K562 (cell line): ENCODE data around the gene CRYBG2. TPM values are rescaled to one million over a fixed set of nuclear protein-coding genes. Genes with fewer than 3 reads are reported as not detected.

Experiments
- AFF4 ChIP-seq: sonication (generic); formaldehyde crosslinking; IDR thresholded peaks from 2 replicates; pipeline ENCODE4 v1.8.0; 2023; ENCODE audit warnings: mild to moderate bottlenecking, missing genetic modification reagents
- BRCA1 ChIP-seq, 2 experiments: fragments of 450-650 bp in 1 of 2; sonication (generic) in 1 of 2; formaldehyde crosslinking in 1 of 2; IDR thresholded peaks; 2 replicates each; pipeline versions ENCODE4 v1.5.0 to v1.6.1; 2017 to 2020; ENCODE audit warnings: mild to moderate bottlenecking in 1 of 2, missing genetic modification reagents in 1 of 2
- FOXA3 ChIP-seq, 2 experiments: fragments of 450-650 bp in 1 of 2; sonication (generic) in 1 of 2; formaldehyde crosslinking; IDR thresholded peaks in 1 of 2; conservative IDR thresholded peaks in 1 of 2; 2 replicates each; pipeline versions ENCODE4 v1.4.0 to v1.8.0; 2020 to 2022; ENCODE audit warnings: mild to moderate bottlenecking in 2 of 2, missing genetic modification reagents in 1 of 2
- FOXK1 ChIP-seq: sonication (generic); formaldehyde crosslinking; IDR thresholded peaks from 2 replicates; pipeline ENCODE4 v1.8.0; 2022; ENCODE audit warnings: missing genetic modification reagents, mild to moderate bottlenecking, borderline replicate concordance
- ILF3 ChIP-seq: fragments of 450-650 bp; IDR thresholded peaks from 2 replicates; pipeline ENCODE4 v1.6.1; 2018; ENCODE audit warnings: antibody characterized with exemption, mild to moderate bottlenecking, moderate library complexity, borderline replicate concordance
- MAFK ChIP-seq: IDR thresholded peaks from 2 replicates; pipeline ENCODE4 v1.6.1; 2011; ENCODE audit warnings: low read length, improper control_type of control experiment
- POLR2AphosphoS2 ChIP-seq: IDR thresholded peaks from 2 replicates; pipeline ENCODE4 v1.6.1; 2012; ENCODE audit warnings: low read length, improper control_type of control experiment
- PYGO2 ChIP-seq: fragments of 450-650 bp; IDR thresholded peaks from 2 replicates; pipeline ENCODE4 v1.6.1; 2016; ENCODE audit warnings: mild to moderate bottlenecking, missing genetic modification characterization, moderate library complexity, missing compliant biosample characterization
- RERE ChIP-seq: sonication (generic); formaldehyde crosslinking; IDR thresholded peaks from 2 replicates; pipeline ENCODE4 v1.8.0; 2023; ENCODE audit warnings: missing genetic modification reagents, mild to moderate bottlenecking, borderline replicate concordance
- RFX1 ChIP-seq: fragments of 450-650 bp; IDR thresholded peaks from 2 replicates; pipeline ENCODE4 v1.6.1; 2016; ENCODE audit warnings: mild to moderate bottlenecking, moderate library complexity
- UBTF ChIP-seq, 2 experiments: IDR thresholded peaks; 2 replicates each; pipeline ENCODE4 v1.6.1; 2012; ENCODE audit warnings: improper control_type of control experiment in 2 of 2, low read depth in 2 of 2, low read length in 2 of 2, borderline replicate concordance in 1 of 2
- ZBTB5 ChIP-seq: fragments of 450-650 bp; IDR thresholded peaks from 2 replicates; pipeline ENCODE4 v1.6.1; 2017; ENCODE audit warnings: antibody characterized with exemption
- ZNF274 ChIP-seq: IDR thresholded peaks from 2 replicates; pipeline ENCODE4 v1.6.1; 2011; ENCODE audit warnings: low read depth, mild to moderate bottlenecking, low read length, moderate library complexity, borderline replicate concordance
- polyA plus RNA-seq, 8 experiments: library from polyadenylated mRNA; depleted of rRNA in 4 of 8; stranded (reverse) in 5 of 8; unstranded in 3 of 8; fragments of >200 nt; fragmentation: Nextera tagmentation in 2 of 8; fragmentation: Illumina TruSeq in 1 of 8; extraction: Ambion mirVana in 2 of 8; extraction: Trizol in 1 of 8; gene quantifications; 2 replicates each; pipeline versions ENCODE4 v1.2.1 to v1.2.3, GENCODE V29; 2011 to 2014; ENCODE audit warnings: inconsistent platforms in 1 of 8, missing spikeins in 1 of 8
- total RNA-seq, 7 experiments: library from RNA; depleted of rRNA in 6 of 7; stranded (reverse); fragments of >200 nt in 6 of 7; fragmentation: Illumina TruSeq in 2 of 7; extraction: Trizol in 2 of 7; gene quantifications; 2 replicates each; pipeline versions ENCODE4 v1.2.1 to v1.2.3, GENCODE V29; 2011 to 2021; ENCODE audit warnings: low replicate concordance in 1 of 7

The CRYBG2 gene
- total and polyA plus RNA-seq, 9 of the 15 experiments (the other 6 are each of a cell fraction or from before 2014, with no cell fraction given): 0.39 to 8.5 (median 3.7) TPM

GRCh38 chr1:26281971-26282370 is 72.0 kb downstream of the CRYBG2 start (continued):
- TF ChIP-seq UBTF (IDR thresholded peaks at IDR 0.05; ENCODE audit: borderline replicate concordance in 1 of 2, low read depth in 2 of 2, low read length in 2 of 2) (0 out of 4 replicates have a peak, but pooled peaks of 1 of the 2 experiments have one; percentile 54), RERE (CRISPR knock-in tag) (no peak), RFX1 (no peak), FOXK1 (no peak), POLR2AphosphoS2 (peak; percentile 1; the same call in 1 of the 2 replicates), ILF3 (no peak), ZBTB5 (no peak), PYGO2 (tag) (no peak), AFF4 (CRISPR knock-in tag) (no peak), BRCA1 (IDR thresholded peaks at IDR 0.05) (no peak), BRCA1 (CRISPR knock-in tag; IDR thresholded peaks at IDR 0.05) (no peak), ZNF274 (no peak), FOXA3 (CRISPR knock-in tag; conservative IDR thresholded peaks at IDR 0.05 in 1 of 2, IDR thresholded peaks at IDR 0.05 in 1 of 2) (peak in 1 of 2 experiments; percentile 3; a peak in 1 of 4 replicates), MAFK (no peak)
